HL-60 (cell line): ENCODE results near the gene CALCB.

Experiments
- DNase-seq, 2 experiments: peaks; one replicate each; pipeline ENCODE4 v3.0.0-alpha.2; 2010 to 2020; ENCODE audit warnings: low read depth in 1 of 2, low spot score in 1 of 2
- H3K27ac ChIP-seq: fragments of 250-450 bp; sonication (Bioruptor Pico); replicated peaks from 2 replicates; pipeline ENCODE4 v1.5.1; 2020; ENCODE audit warnings: mild to moderate bottlenecking, moderate library complexity
- H3K27me3 ChIP-seq: fragments of 250-450 bp; sonication (Bioruptor Pico); 2 replicates; pipeline ENCODE4 v1.5.1; 2021; ENCODE audit warnings: mild to moderate bottlenecking, moderate library complexity; ENCODE audit not compliant: insufficient read depth, poor library complexity, severe bottlenecking
- H3K4me3 ChIP-seq: replicated peaks from 2 replicates; pipeline ENCODE4 v1.5.1; 2011; ENCODE audit warnings: mild to moderate bottlenecking, control low read depth, low read length; ENCODE audit not compliant: insufficient read depth
- CTCF ChIP-seq: IDR thresholded peaks from one replicate; pipeline ENCODE4 v1.5.1; 2011; ENCODE audit warnings: low read length, control low read depth, inconsistent platforms; ENCODE audit not compliant: insufficient read depth
- GABPA ChIP-seq: IDR thresholded peaks from 2 replicates; pipeline ENCODE4 v1.6.1; 2012; ENCODE audit warnings: low read depth
- POLR2AphosphoS5 ChIP-seq: IDR thresholded peaks from 2 replicates; pipeline ENCODE4 v1.6.1; 2012; ENCODE audit warnings: low read depth
- REST ChIP-seq: IDR thresholded peaks from 2 replicates; pipeline ENCODE4 v1.6.1; 2012; ENCODE audit warnings: low read depth; ENCODE audit not compliant: insufficient replicate concordance
- SPI1 ChIP-seq: IDR thresholded peaks from 2 replicates; pipeline ENCODE4 v1.6.1; 2012; ENCODE audit warnings: low read depth, mild to moderate bottlenecking, borderline replicate concordance

The CALCB gene

GRCh38 chr11:15118431-15118830, 45.0 kb downstream of the CALCB start:
- DNase-seq = no peak
- TF ChIP-seq SPI1 = no peak
- TF ChIP-seq POLR2AphosphoS5 = no peak
- no peak for TF ChIP-seq CTCF
- no peak for TF ChIP-seq GABPA
- no peak for TF ChIP-seq REST
- peaks cover 4% of the 10 kb centered on the region for H3K27me3 ChIP-seq
- H3K27ac ChIP-seq = no peak overlapping the region
- no peak overlapping the region for H3K4me3 ChIP-seq

- Histone ChIP-seq H3K4me3 (no peak overlapping the region), H3K27ac (no peak overlapping the region), H3K27me3 (peaks cover 4% of the 10 kb centered on the region)
- no peak for DNase-seq
- TF ChIP-seq GABPA = no peak
- TF ChIP-seq CTCF = no peak
- TF ChIP-seq SPI1 = no peak
- no peak for TF ChIP-seq REST
- TF ChIP-seq POLR2AphosphoS5 = no peak
Measured at GRCh38 chr11:15119352-15119751, 46.0 kb downstream of the CALCB start.

GRCh38 chr11:15119826-15120225, 46.4 kb downstream of the CALCB start:
- DNase-seq = no peak
- Histone ChIP-seq H3K27ac (no peak overlapping the region), H3K27me3 (peaks cover 4% of the 10 kb centered on the region), H3K4me3 (no peak overlapping the region)
- TF ChIP-seq REST (no peak), POLR2AphosphoS5 (no peak), GABPA (no peak), SPI1 (no peak), CTCF (no peak)
